MM.1S (cell line): ENCODE results near the gene TOMM7.

Experiments used
- DNase-seq: peaks from one replicate; pipeline ENCODE4 v3.0.0-alpha.2; 2015
- H2AFZ ChIP-seq: fragments of 300-600 bp; sonication (generic); 2 replicates; pipeline ENCODE4 v1.6.0; 2016; ENCODE audit warnings: antibody characterized with exemption, low read length
- H3F3A ChIP-seq: fragments of 300-600 bp; sonication (generic); 2 replicates; pipeline ENCODE4 v1.6.1; 2016; ENCODE audit warnings: mild to moderate bottlenecking, antibody characterized with exemption, low read length, moderate library complexity, mixed read lengths; ENCODE audit not compliant: insufficient read depth
- H3K27ac ChIP-seq: fragments of 300-600 bp; sonication (generic); 2 replicates; pipeline ENCODE4 v1.5.1; 2016; ENCODE audit warnings: mild to moderate bottlenecking, low read length
- H3K27me3 ChIP-seq: fragments of 300-600 bp; sonication (generic); replicated peaks from 2 replicates; pipeline ENCODE4 v1.6.0; 2016; ENCODE audit warnings: low read length; ENCODE audit not compliant: insufficient read depth
- H3K36me3 ChIP-seq: fragments of 300-600 bp; sonication (generic); replicated peaks from 2 replicates; pipeline ENCODE4 v1.6.1; 2016; ENCODE audit warnings: mild to moderate bottlenecking, low read length, mixed read lengths; ENCODE audit not compliant: insufficient read depth
- H3K4me1 ChIP-seq: fragments of 300-600 bp; sonication (generic); 2 replicates; pipeline ENCODE4 v1.6.1; 2016; ENCODE audit warnings: low read length, mixed read lengths
- H3K4me2 ChIP-seq: fragments of 300-600 bp; sonication (generic); 2 replicates; pipeline ENCODE4 v1.6.0; 2016; ENCODE audit warnings: low read depth, low read length
- H3K4me3 ChIP-seq: fragments of 300-600 bp; sonication (generic); 2 replicates; pipeline ENCODE4 v1.5.1; 2016; ENCODE audit warnings: low read length, mixed read lengths
- H3K79me2 ChIP-seq: fragments of 300-600 bp; sonication (generic); 2 replicates; pipeline ENCODE4 v1.6.1; 2016; ENCODE audit warnings: mixed run types, low read length, mixed read lengths
- H3K9ac ChIP-seq: fragments of 300-600 bp; sonication (generic); 2 replicates; pipeline ENCODE4 v1.6.1; 2016; ENCODE audit warnings: low read length, mixed read lengths
- H3K9me2 ChIP-seq: fragments of 300-600 bp; sonication (generic); replicated peaks from 2 replicates; pipeline ENCODE4 v1.6.1; 2016; ENCODE audit warnings: mild to moderate bottlenecking, low read length, mixed read lengths; ENCODE audit not compliant: insufficient read depth
- H3K9me3 ChIP-seq: fragments of 300-600 bp; sonication (generic); replicated peaks from 2 replicates; pipeline ENCODE4 v1.6.1; 2016; ENCODE audit warnings: mild to moderate bottlenecking, low read length, mixed read lengths; ENCODE audit not compliant: insufficient read depth
- H4K20me1 ChIP-seq: fragments of 300-600 bp; sonication (generic); 2 replicates; pipeline ENCODE4 v1.6.1; 2016; ENCODE audit warnings: mild to moderate bottlenecking, low read length, moderate library complexity, mixed read lengths; ENCODE audit not compliant: insufficient read depth
- EZH2 ChIP-seq: fragments of 300-600 bp; sonication (generic); optimal IDR thresholded peaks from 2 replicates; pipeline ENCODE3; 2017; ENCODE audit warnings: low read depth, mild to moderate bottlenecking, antibody characterized with exemption, low read length, mixed read lengths
- EZH2phosphoT487 ChIP-seq: fragments of 300-600 bp; sonication (generic); IDR thresholded peaks from 2 replicates; pipeline ENCODE4 v1.6.1; 2018; ENCODE audit warnings: antibody characterized with exemption, low read length
- TF ChIP-seq, protein P1 (sequence below): fragments of 300-600 bp; sonication (generic); IDR thresholded peaks from 2 replicates; pipeline ENCODE4 v1.5.1; 2016; ENCODE audit warnings: antibody characterized with exemption, low read length, mixed read lengths

TOMM7 gene

GRCh38 chr7:22858274-22858639 is 35.6 kb upstream of the TOMM7 start:
- Histone ChIP-seq H3K79me2 (peaks cover 16% of the 10 kb centered on the region), H4K20me1 (no peaks in the 10 kb centered on the region), H3K9me2 (no peaks in the 10 kb centered on the region), H3K27me3 (no peaks in the 10 kb centered on the region), H3K9me3 (no peaks in the 10 kb centered on the region), H3K4me2 (no peak overlapping the region), H3K27ac (no peak overlapping the region), H3K9ac (no peak overlapping the region), H3K36me3 (no peaks in the 10 kb centered on the region; the same call in 1 of the 2 replicates), H3F3A (peaks cover 40% of the 10 kb centered on the region), H3K4me3 (no peak overlapping the region), H3K4me1 (peaks cover 9% of the 10 kb centered on the region; the same call in 1 of the 2 replicates), H2AFZ (no peak overlapping the region)
- no peak for DNase-seq
- no peak for TF ChIP-seq EZH2phosphoT487
- no peak for TF ChIP-seq EZH2
- TF ChIP-seq, protein P1, sequence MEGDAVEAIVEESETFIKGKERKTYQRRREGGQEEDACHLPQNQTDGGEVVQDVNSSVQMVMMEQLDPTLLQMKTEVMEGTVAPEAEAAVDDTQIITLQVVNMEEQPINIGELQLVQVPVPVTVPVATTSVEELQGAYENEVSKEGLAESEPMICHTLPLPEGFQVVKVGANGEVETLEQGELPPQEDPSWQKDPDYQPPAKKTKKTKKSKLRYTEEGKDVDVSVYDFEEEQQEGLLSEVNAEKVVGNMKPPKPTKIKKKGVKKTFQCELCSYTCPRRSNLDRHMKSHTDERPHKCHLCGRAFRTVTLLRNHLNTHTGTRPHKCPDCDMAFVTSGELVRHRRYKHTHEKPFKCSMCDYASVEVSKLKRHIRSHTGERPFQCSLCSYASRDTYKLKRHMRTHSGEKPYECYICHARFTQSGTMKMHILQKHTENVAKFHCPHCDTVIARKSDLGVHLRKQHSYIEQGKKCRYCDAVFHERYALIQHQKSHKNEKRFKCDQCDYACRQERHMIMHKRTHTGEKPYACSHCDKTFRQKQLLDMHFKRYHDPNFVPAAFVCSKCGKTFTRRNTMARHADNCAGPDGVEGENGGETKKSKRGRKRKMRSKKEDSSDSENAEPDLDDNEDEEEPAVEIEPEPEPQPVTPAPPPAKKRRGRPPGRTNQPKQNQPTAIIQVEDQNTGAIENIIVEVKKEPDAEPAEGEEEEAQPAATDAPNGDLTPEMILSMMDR, result no peak

GRCh38 chr7:22856416-22856815 is 33.8 kb upstream of the TOMM7 start:
- H2AFZ ChIP-seq, result no peak overlapping the region
- no peaks in the 10 kb centered on the region; the same call in 1 of the 2 replicates for H3K36me3 ChIP-seq
- H3K4me1 ChIP-seq, result peaks cover 11% of the 10 kb centered on the region; the same call in 1 of the 2 replicates
- H3K27me3 ChIP-seq, result no peaks in the 10 kb centered on the region; the same call in 1 of the 2 replicates
- no peak overlapping the region for H3K9ac ChIP-seq
- no peak overlapping the region for H3K4me3 ChIP-seq
- H3K9me2 ChIP-seq, result no peaks in the 10 kb centered on the region
- no peaks in the 10 kb centered on the region for H3K9me3 ChIP-seq
- no peak overlapping the region for H3K4me2 ChIP-seq
- DNase-seq, result no peak
- TF ChIP-seq EZH2 (no peak), EZH2phosphoT487 (no peak)
- TF ChIP-seq, protein P1, result no peak
- H3K27ac ChIP-seq, result no peak overlapping the region
- H4K20me1 ChIP-seq, result no peaks in the 10 kb centered on the region
- peaks cover 40% of the 10 kb centered on the region for H3F3A ChIP-seq
- H3K79me2 ChIP-seq, result peaks cover 16% of the 10 kb centered on the region

- H3K27me3 ChIP-seq, result no peaks in the 10 kb centered on the region; the same call in 1 of the 2 replicates
- peaks cover 16% of the 10 kb centered on the region for H3K79me2 ChIP-seq
- no peaks in the 10 kb centered on the region for H3K9me2 ChIP-seq
- peaks cover 11% of the 10 kb centered on the region; the same call in 1 of the 2 replicates for H3K4me1 ChIP-seq
- H3K9ac ChIP-seq, result peak overlapping the region; percentile 88
- no peaks in the 10 kb centered on the region for H4K20me1 ChIP-seq
- DNase-seq, result no peak
- H3K27ac ChIP-seq, result peak overlapping the region; percentile 55; the same call in 1 of the 2 replicates
- H3K4me3 ChIP-seq, result peak overlapping the region; percentile 93
- H3K36me3 ChIP-seq, result no peaks in the 10 kb centered on the region; the same call in 1 of the 2 replicates
- peaks cover 31% of the 10 kb centered on the region for H3F3A ChIP-seq
- TF ChIP-seq EZH2phosphoT487, result no peak
- TF ChIP-seq, protein P1, result 0 out of 2 replicates have a peak, but pooled peaks have one; percentile 16
- peak overlapping the region; percentile 94 for H3K4me2 ChIP-seq
- peak overlapping the region; percentile 100 for H2AFZ ChIP-seq
- H3K9me3 ChIP-seq, result no peaks in the 10 kb centered on the region
Observed at GRCh38 chr7:22855049-22855392, 32.4 kb upstream of the TOMM7 start.
